HEK293 (cell line): ENCODE measurements around the gene ARSB.

Source experiments
- CTCF ChIA-PET: fragments of 350-600 bp; formaldehyde crosslinking; extraction: SDS; loops from one replicate; lab custom pipeline; 2021; ENCODE audit warnings: antibody characterized with exemption; lab: Yijun Ruan, JAX
- POLR2A ChIA-PET: fragments of 300-600 bp; formaldehyde crosslinking; extraction: SDS; loops from one replicate; lab custom pipeline; 2020; ENCODE audit warnings: antibody characterized with exemption, inconsistent platforms; lab: Yijun Ruan, JAX
- H3K27ac ChIP-seq: fragments of 200-500 bp; sonication (Bioruptor generic); 2 replicates; pipeline ENCODE4 v1.5.1; 2014; ENCODE audit warnings: low read depth, low read length, control low read depth, inconsistent platforms; ENCODE audit errors: extremely low read depth
- H3K36me3 ChIP-seq, 2 experiments: fragments of 200-500 bp in 1 of 2; sonication (Bioruptor generic) in 1 of 2; 1 replicate in 1 of 2; 2 replicates in 1 of 2; pipeline ENCODE4 v1.5.1; 2014 to 2017; ENCODE audit warnings: inconsistent platforms in 2 of 2, low read length in 2 of 2; ENCODE audit not compliant: control insufficient read depth in 2 of 2, insufficient read depth in 1 of 2
- H3K4me1 ChIP-seq: fragments of 200-500 bp; sonication (Bioruptor generic); 2 replicates; pipeline ENCODE4 v1.5.1; 2014; ENCODE audit warnings: mild to moderate bottlenecking, low read length, inconsistent platforms; ENCODE audit not compliant: control insufficient read depth, insufficient read depth
- H3K4me3 ChIP-seq: 2 replicates; pipeline ENCODE4 v1.5.1; 2011; ENCODE audit warnings: low read depth, mild to moderate bottlenecking, control low read depth, low read length, moderate library complexity
- H3K9me3 ChIP-seq: fragments of 200-500 bp; sonication (Bioruptor generic); 2 replicates; pipeline ENCODE4 v1.5.1; 2014; ENCODE audit warnings: low read depth, low read length, inconsistent platforms; ENCODE audit not compliant: control insufficient read depth, insufficient read depth
- GLI2 ChIP-seq: fragments of 450-650 bp; formaldehyde crosslinking; IDR thresholded peaks from 2 replicates; pipeline ENCODE4; 2017; ENCODE audit warnings: missing biosample characterization, missing genetic modification characterization, low read depth, borderline replicate concordance
- HIC1 ChIP-seq: fragments of 450-650 bp; formaldehyde crosslinking; IDR thresholded peaks from 2 replicates; pipeline ENCODE4 v1.5.1; 2016; ENCODE audit warnings: missing biosample characterization, missing genetic modification characterization
- KLF10 ChIP-seq: fragments of 450-650 bp; IDR thresholded peaks from 2 replicates; pipeline ENCODE4 v1.5.1; 2018; ENCODE audit warnings: missing biosample characterization, mild to moderate bottlenecking, missing genetic modification characterization
- KLF17 ChIP-seq: fragments of 450-650 bp; formaldehyde crosslinking; IDR thresholded peaks from 2 replicates; pipeline ENCODE4 v1.5.1; 2016; ENCODE audit warnings: missing biosample characterization, missing genetic modification characterization
- OSR2 ChIP-seq: fragments of 450-650 bp; formaldehyde crosslinking; IDR thresholded peaks from 2 replicates; pipeline ENCODE4 v1.5.1; 2016; ENCODE audit warnings: missing biosample characterization, missing genetic modification characterization
- SP2 ChIP-seq: fragments of 450-650 bp; formaldehyde crosslinking; IDR thresholded peaks from 2 replicates; pipeline ENCODE4 v1.5.1; 2016; ENCODE audit warnings: missing biosample characterization, missing genetic modification characterization
- SP3 ChIP-seq: fragments of 450-650 bp; formaldehyde crosslinking; IDR thresholded peaks from 2 replicates; pipeline ENCODE4 v1.5.1; 2016; ENCODE audit warnings: missing biosample characterization, missing genetic modification characterization
- ZBTB8A ChIP-seq: fragments of 450-650 bp; formaldehyde crosslinking; IDR thresholded peaks from 2 replicates; pipeline ENCODE4 v1.5.1; 2016; ENCODE audit warnings: missing biosample characterization, missing genetic modification characterization
- ZIC2 ChIP-seq: fragments of 450-650 bp; formaldehyde crosslinking; IDR thresholded peaks from 2 replicates; pipeline ENCODE4 v1.5.1; 2016; ENCODE audit warnings: missing biosample characterization, missing genetic modification characterization
- ZNF10 ChIP-seq: fragments of 450-650 bp; formaldehyde crosslinking; IDR thresholded peaks from 2 replicates; pipeline ENCODE4 v1.5.1; 2017; ENCODE audit warnings: missing biosample characterization, missing genetic modification characterization
- ZNF174 ChIP-seq: fragments of 450-650 bp; formaldehyde crosslinking; IDR thresholded peaks from 2 replicates; pipeline ENCODE4 v1.5.0; 2017; ENCODE audit warnings: missing biosample characterization, mild to moderate bottlenecking, missing genetic modification characterization
- ZNF18 ChIP-seq: fragments of 450-650 bp; formaldehyde crosslinking; IDR thresholded peaks from 2 replicates; pipeline ENCODE4 v1.5.1; 2016; ENCODE audit warnings: missing biosample characterization, missing genetic modification characterization
- ZNF2 ChIP-seq: fragments of 450-650 bp; formaldehyde crosslinking; IDR thresholded peaks from 2 replicates; pipeline ENCODE4 v1.5.1; 2016; ENCODE audit warnings: missing biosample characterization, missing genetic modification characterization
- ZNF211 ChIP-seq: fragments of 450-650 bp; formaldehyde crosslinking; IDR thresholded peaks from 2 replicates; pipeline ENCODE4 v1.5.1; 2016; ENCODE audit warnings: low read depth, missing biosample characterization, missing genetic modification characterization
- ZNF324 ChIP-seq: fragments of 450-650 bp; formaldehyde crosslinking; IDR thresholded peaks from 2 replicates; pipeline ENCODE4 v1.5.1; 2016; ENCODE audit warnings: missing biosample characterization, missing genetic modification characterization
- ZNF335 ChIP-seq: fragments of 450-650 bp; formaldehyde crosslinking; conservative IDR thresholded peaks from 2 replicates; pipeline ENCODE4 v1.5.1; 2016; ENCODE audit warnings: missing biosample characterization, missing genetic modification characterization
- ZNF354C ChIP-seq: fragments of 450-650 bp; formaldehyde crosslinking; IDR thresholded peaks from 2 replicates; pipeline ENCODE4 v1.5.1; 2016; ENCODE audit warnings: missing biosample characterization, missing genetic modification characterization, low read depth, borderline replicate concordance
- ZNF366 ChIP-seq: fragments of 450-650 bp; formaldehyde crosslinking; conservative IDR thresholded peaks from 2 replicates; pipeline ENCODE4 v1.5.1; 2016; ENCODE audit warnings: missing biosample characterization, missing genetic modification characterization
- ZNF433 ChIP-seq: fragments of 450-650 bp; formaldehyde crosslinking; IDR thresholded peaks from 2 replicates; pipeline ENCODE4 v1.5.1; 2016; ENCODE audit warnings: missing biosample characterization, missing genetic modification characterization, low read depth
- ZNF530 ChIP-seq: fragments of 450-650 bp; formaldehyde crosslinking; IDR thresholded peaks from 2 replicates; pipeline ENCODE4 v1.5.1; 2016; ENCODE audit warnings: low read depth, missing biosample characterization, missing genetic modification characterization
- ZNF549 ChIP-seq: fragments of 450-650 bp; IDR thresholded peaks from 2 replicates; pipeline ENCODE4 v1.5.1; 2018; ENCODE audit warnings: missing biosample characterization, missing genetic modification characterization, mild to moderate bottlenecking, inconsistent platforms, moderate library complexity
- ZNF555 ChIP-seq: fragments of 450-650 bp; formaldehyde crosslinking; conservative IDR thresholded peaks from 2 replicates; pipeline ENCODE4 v1.5.1; 2017; ENCODE audit warnings: missing biosample characterization, mild to moderate bottlenecking, missing genetic modification characterization, inconsistent platforms
- ZNF558 ChIP-seq: fragments of 450-650 bp; formaldehyde crosslinking; IDR thresholded peaks from 2 replicates; pipeline ENCODE4 v1.5.1; 2016; ENCODE audit warnings: missing biosample characterization, missing genetic modification characterization
- ZNF571 ChIP-seq: fragments of 450-650 bp; formaldehyde crosslinking; IDR thresholded peaks from 2 replicates; pipeline ENCODE4 v1.5.0; 2017; ENCODE audit warnings: missing biosample characterization, missing genetic modification characterization
- ZNF585B ChIP-seq: fragments of 450-650 bp; formaldehyde crosslinking; IDR thresholded peaks from 2 replicates; pipeline ENCODE4 v1.5.1; 2016; ENCODE audit warnings: missing biosample characterization, missing genetic modification characterization
- ZNF623 ChIP-seq: fragments of 450-650 bp; formaldehyde crosslinking; IDR thresholded peaks from 2 replicates; pipeline ENCODE4 v1.5.1; 2016; ENCODE audit warnings: missing biosample characterization, missing genetic modification characterization
- ZNF624 ChIP-seq: fragments of 450-650 bp; formaldehyde crosslinking; IDR thresholded peaks from 2 replicates; pipeline ENCODE4 v1.5.1; 2017; ENCODE audit warnings: missing biosample characterization, missing genetic modification characterization
- ZNF658 ChIP-seq: fragments of 450-650 bp; formaldehyde crosslinking; IDR thresholded peaks from 2 replicates; pipeline ENCODE4; 2016; ENCODE audit warnings: missing biosample characterization, missing genetic modification characterization
- ZNF830 ChIP-seq: fragments of 450-650 bp; IDR thresholded peaks from 2 replicates; pipeline ENCODE4 v1.5.0; 2018; ENCODE audit warnings: missing biosample characterization, missing genetic modification characterization, low read depth, mild to moderate bottlenecking, moderate library complexity
- ZNF837 ChIP-seq: fragments of 450-650 bp; formaldehyde crosslinking; IDR thresholded peaks from 2 replicates; pipeline ENCODE4 v1.5.1; 2016; ENCODE audit warnings: missing biosample characterization, missing genetic modification characterization
- ZSCAN5A ChIP-seq: fragments of 450-650 bp; formaldehyde crosslinking; IDR thresholded peaks from 2 replicates; pipeline ENCODE4 v1.5.1; 2016; ENCODE audit warnings: missing biosample characterization, missing genetic modification characterization

The ARSB gene

GRCh38 chr5:78974011-78974410 is 11.1 kb downstream of the ARSB start:
- Histone ChIP-seq H3K27ac (no peak overlapping the region; the same call in 1 of the 2 replicates), H3K36me3 (no peaks in the 10 kb centered on the region), H3K9me3 (no peaks in the 10 kb centered on the region), H3K4me1 (peaks cover 20% of the 10 kb centered on the region), H3K4me3 (no peak overlapping the region)
- CTCF ChIA-PET, result interaction anchor here (0.9 to 2.2 kb wide), 5 partner anchors 9 to 437 kb away, joined by 3 to 11 read pairs (median 4); no protein-coding TSS in a partner anchor
- no peak for TF ChIP-seq ZNF174
- TF ChIP-seq ZNF558 (tag by site-specific recombination), result no peak
- TF ChIP-seq ZNF324, result no peak
- no peak for TF ChIP-seq ZNF366 (tag by site-specific recombination)
- TF ChIP-seq ZNF18 (tag by site-specific recombination), result no peak
- TF ChIP-seq ZNF585B (tag by site-specific recombination), result no peak
- no peak for TF ChIP-seq ZNF10 (tag by site-specific recombination)
- TF ChIP-seq SP3 (tag by site-specific recombination), result no peak
- no peak for TF ChIP-seq GLI2 (tag by site-specific recombination)
- TF ChIP-seq ZNF211, result no peak
- no peak for TF ChIP-seq ZNF555 (tag by site-specific recombination)
- TF ChIP-seq ZNF354C (tag by site-specific recombination), result no peak
- no peak for TF ChIP-seq ZNF571 (tag by site-specific recombination)
- TF ChIP-seq ZNF830, result no peak
- TF ChIP-seq ZNF433 (tag by site-specific recombination), result no peak
- POLR2A ChIA-PET, result interaction anchor here (1.1 kb wide), 1 partner anchor 10 kb away, joined by 3 read pairs; no protein-coding TSS in a partner anchor

- Histone ChIP-seq H3K27ac (0 out of 2 replicates have a peak overlapping the region, but pooled peaks have one; percentile 32), H3K4me3 (no peak overlapping the region), H3K36me3 (no peaks in the 10 kb centered on the region), H3K9me3 (no peaks in the 10 kb centered on the region), H3K4me1 (peaks cover 20% of the 10 kb centered on the region)
- ChIA-PET POLR2A (no interaction called here), CTCF (interaction anchor here (0.9 to 2.9 kb wide), 4 partner anchors 8 to 73 kb away, joined by 3 to 11 read pairs (median 8); no protein-coding TSS in a partner anchor)
- peak; percentile 58 for TF ChIP-seq OSR2 (tag by site-specific recombination)
- TF ChIP-seq ZNF555 (tag by site-specific recombination), result no peak
- no peak for TF ChIP-seq KLF17 (tag by site-specific recombination)
- no peak for TF ChIP-seq ZNF837 (tag by site-specific recombination)
- TF ChIP-seq SP2 (tag by site-specific recombination), result no peak
- no peak for TF ChIP-seq ZSCAN5A (tag by site-specific recombination)
- TF ChIP-seq HIC1 (tag by site-specific recombination), result no peak
- no peak for TF ChIP-seq ZIC2 (tag by site-specific recombination)
- no peak for TF ChIP-seq ZBTB8A (tag by site-specific recombination)
- no peak for TF ChIP-seq ZNF624
- no peak for TF ChIP-seq ZNF623 (tag by site-specific recombination)
- TF ChIP-seq ZNF335 (tag by site-specific recombination), result no peak; the same call in 1 of the 2 replicates
- no peak for TF ChIP-seq KLF10
- TF ChIP-seq ZNF658 (tag by site-specific recombination), result no peak
- no peak for TF ChIP-seq ZNF549
- TF ChIP-seq ZNF2 (tag by site-specific recombination), result no peak
- no peak for TF ChIP-seq ZNF530 (tag by site-specific recombination)
Measured at GRCh38 chr5:78972654-78973428, 12.3 kb downstream of the ARSB start.
